Measurements from ENCODE around the gene NDUFB11.
A peak's percentile ranks its signal among the peaks of the same experiment; 100 is the strongest.

The NDUFB11 gene

GRCh38 chrX:47144626-47145394, at the start of gene NDUFB11, which contains the start of gene RBM10:
Gene NDUFB11 (minus strand): TSS chrX:47144702. CDS start chrX:47144679, 23 bp downstream.
Gene RBM10 (plus strand): TSS chrX:47145221. CDS start chrX:47147482, 2,261 bp downstream.
- DNase-seq: peak; percentile 88

- DNase-seq: peak; percentile 96
Observed at GRCh38 chrX:47193475-47194193, 49.1 kb upstream of the NDUFB11 start, which contains the start of gene UBA1. Gene UBA1 (plus strand): TSS chrX:47193829. CDS start chrX:47198803, 4,974 bp downstream.

- no peak for DNase-seq
Observed at GRCh38 chrX:47191806-47192401, 47.4 kb upstream of the NDUFB11 start.

- no peak for DNase-seq
Observed at GRCh38 chrX:47191331-47191730, 46.8 kb upstream of the NDUFB11 start.

GRCh38 chrX:47190445-47191269, 46.2 kb upstream of the NDUFB11 start:
- DNase-seq: peak; percentile 85

DNA sequence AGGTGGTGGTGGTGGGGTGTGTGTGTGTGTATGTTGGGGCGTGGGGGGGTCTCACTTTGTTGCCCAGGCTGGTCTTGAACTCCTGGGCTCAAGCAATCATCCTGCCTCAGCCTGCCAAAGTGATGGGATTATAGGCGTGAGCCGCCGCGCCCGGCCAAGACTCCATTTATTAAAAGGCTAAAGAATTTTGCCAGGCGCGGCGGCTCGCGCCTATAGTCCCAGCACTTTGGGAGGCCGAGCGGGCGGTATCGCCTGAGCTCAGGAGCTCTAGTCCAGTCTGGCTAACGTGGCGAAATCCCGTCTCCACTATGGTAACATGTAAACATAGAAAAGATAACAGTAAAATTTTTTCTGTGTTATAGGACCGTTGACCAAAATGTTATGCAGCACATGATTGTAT, 45.4 kb upstream of the NDUFB11 start:
- no peak for DNase-seq

- DNase-seq: no peak
Observed at GRCh38 chrX:47187106-47187677, 42.7 kb upstream of the NDUFB11 start.

DNA sequence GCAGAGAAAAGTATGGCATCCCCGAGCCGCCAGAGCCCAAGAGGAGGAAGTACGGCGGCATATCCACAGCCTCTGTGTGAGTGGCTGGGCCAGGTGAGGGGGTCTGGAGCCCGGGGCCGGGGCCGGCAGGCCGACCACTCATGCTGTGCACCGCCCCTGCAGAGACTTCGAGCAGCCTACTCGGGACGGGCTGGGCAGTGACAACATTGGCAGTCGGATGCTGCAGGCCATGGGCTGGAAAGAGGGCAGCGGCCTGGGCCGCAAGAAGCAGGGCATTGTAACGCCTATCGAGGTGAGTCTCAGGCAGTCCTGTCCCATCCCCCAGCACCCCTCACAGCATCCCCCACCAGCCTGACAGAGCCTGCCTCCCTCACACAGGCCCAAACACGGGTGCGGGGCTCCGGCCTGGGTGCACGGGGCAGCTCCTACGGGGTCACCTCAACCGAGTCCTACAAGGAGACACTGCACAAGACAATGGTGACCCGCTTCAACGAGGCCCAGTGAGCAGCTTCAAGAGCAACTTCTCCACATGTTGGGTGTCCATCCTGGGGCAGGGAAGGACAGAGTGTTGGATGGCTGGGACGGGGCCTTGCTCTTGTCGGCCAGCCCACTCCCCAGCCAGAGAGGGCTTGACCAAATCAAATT, 41.7 kb upstream of the NDUFB11 start:
- DNase-seq: no peak

DNA sequence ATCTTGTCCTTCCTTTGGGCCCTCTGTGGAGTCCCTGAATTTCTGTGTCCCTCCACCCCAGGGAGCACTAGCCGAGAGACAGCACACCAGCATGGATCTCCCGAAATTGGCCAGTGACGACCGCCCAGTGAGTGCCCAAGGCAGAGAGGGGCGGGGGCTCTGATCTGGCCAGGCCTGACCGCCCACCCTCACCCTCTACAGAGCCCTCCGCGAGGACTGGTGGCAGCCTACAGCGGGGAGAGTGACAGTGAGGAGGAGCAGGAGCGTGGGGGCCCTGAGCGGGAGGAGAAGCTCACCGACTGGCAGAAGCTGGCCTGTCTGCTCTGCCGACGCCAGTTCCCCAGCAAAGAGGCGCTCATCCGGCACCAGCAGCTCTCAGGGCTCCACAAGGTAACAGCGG, 40.7 kb upstream of the NDUFB11 start:
- DNase-seq: no peak

GRCh38 chrX:47184486-47184885, 40.0 kb upstream of the NDUFB11 start:
- no peak for DNase-seq

DNA sequence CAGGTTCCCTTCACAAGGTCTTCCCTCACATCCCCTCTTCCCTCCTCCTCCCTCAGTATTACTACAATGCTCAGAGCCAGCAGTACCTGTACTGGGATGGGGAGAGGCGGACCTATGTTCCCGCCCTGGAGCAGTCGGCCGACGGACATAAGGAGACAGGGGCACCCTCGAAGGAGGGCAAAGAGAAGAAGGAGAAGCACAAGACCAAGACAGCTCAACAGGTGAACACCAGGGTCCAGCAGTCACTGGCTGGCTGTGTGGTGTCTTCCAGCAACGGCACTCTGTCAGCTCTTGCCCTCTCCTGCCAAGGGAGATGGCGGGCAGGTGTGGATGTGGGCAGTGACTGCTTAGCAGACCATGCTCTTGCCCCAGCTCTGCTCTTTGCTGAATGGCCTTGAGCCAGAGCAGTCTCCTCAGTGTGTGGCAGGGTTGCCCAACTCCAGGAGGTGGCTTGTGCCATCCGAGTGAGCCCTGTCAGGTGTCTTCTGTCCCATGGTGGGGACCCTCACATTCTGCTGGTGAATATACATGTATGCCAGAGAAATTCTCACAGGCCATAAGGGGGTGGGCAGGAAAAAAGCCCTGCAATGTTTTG, 37.7 kb upstream of the NDUFB11 start:
- no peak for DNase-seq

DNA sequence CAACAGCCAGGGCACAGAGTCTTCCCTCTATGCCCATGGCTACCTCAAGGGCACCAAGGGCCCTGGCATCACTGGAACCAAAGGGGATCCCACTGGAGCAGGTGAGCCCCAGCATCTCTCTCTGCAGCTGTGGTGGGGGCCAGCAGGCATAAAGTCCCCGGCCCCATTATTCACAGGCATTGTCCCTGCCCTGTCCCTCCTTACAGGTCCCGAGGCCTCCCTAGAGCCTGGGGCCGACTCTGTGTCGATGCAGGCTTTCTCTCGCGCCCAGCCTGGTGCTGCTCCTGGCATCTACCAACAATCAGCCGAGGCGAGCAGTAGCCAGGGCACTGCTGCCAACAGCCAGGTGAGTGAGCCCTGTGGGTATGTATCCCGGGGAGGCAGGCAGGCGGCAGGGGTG, 36.8 kb upstream of the NDUFB11 start:
- no peak for DNase-seq

DNA sequence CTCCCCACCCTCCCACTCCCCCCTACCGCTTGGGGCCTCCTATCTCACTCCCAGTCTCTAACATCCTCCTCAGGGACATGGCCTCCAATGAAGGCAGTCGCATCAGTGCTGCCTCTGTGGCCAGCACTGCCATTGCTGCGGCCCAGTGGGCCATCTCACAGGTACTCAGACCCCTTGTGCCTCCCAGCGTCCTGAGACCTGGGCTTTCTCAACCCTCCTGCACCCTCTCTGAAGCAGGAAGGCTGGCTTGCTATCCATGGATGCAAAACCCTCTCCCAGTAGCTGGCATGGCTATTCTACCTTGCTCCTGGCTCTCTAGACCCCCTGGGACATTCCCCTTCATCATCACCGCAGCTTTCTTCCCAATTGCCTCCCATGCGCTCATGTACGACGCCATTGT, 35.8 kb upstream of the NDUFB11 start:
- DNase-seq: no peak

GRCh38 chrX:47179928-47180255, 35.4 kb upstream of the NDUFB11 start:
- DNase-seq: no peak

DNA sequence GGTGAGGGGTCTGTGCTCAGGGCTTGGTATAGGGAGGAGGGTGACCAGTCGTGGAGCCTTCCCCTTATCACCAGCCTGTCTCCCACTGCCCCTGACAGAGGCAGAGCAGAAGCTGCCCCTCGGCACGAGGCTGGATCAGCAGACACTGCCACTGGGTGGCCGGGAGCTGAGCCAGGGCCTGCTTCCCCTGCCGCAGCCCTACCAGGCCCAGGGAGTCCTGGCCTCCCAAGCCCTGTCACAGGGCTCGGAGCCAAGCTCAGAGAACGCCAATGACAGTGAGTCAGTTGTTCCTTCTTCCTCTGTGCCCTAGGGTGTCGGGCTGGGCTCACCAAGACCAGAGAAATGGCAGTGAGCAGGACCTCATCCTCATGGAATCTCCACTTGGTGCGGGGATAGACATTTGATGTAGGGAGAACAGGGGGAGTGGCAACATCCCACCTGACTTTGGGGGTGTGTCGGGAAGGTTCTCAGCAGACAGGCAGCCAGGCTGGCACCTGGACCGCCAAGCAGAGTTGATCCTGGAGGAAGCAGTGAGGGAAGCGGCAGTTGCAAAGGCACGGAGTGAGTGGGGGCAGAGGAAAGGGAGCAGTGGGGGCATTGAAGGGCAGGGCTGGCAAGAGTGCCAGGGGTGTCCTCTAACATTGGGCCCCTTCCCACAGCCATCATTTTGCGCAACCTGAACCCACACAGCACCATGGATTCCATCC, 34.9 kb upstream of the NDUFB11 start:
- DNase-seq: no peak

DNA sequence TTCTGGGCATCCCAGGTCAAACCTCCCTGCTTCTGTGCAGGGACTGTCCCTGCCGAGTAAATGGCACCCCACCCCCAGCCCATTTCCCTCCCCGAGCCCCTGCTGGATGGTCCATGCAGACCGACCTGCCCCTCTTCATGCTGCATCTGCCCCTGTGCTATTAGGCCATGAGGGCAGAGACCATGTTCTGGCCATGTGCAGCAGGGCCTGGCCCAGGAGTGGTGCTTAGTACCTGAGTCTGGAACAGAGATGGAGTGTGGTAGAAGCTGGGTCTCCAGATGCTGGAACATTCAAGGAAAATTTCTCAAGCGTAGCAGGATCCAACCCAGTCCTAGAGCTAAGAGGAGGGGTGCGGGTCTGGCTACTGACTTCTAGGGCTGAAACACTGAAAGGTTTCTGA, 33.8 kb upstream of the NDUFB11 start:
- DNase-seq: no peak

DNA sequence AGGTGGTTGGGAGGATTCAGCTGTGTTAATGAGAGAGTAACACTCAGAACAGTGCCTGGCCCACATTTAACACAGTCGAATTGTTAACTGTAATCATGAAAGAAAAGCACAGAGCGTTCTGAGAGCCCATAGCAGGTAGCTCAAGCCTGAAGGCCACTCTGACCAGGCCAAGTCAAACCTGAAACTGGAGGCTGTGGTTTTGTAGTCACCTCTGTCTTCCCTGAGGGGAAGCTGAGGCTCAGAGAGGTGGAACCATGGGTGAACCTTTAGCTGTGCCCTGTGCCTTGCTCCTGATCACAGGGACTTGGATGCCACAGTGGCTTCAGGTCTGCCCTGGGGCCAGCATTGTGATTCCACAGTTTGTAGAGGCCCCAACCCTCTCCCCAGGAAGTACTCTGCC, 32.6 kb upstream of the NDUFB11 start:
- no peak for DNase-seq

DNA sequence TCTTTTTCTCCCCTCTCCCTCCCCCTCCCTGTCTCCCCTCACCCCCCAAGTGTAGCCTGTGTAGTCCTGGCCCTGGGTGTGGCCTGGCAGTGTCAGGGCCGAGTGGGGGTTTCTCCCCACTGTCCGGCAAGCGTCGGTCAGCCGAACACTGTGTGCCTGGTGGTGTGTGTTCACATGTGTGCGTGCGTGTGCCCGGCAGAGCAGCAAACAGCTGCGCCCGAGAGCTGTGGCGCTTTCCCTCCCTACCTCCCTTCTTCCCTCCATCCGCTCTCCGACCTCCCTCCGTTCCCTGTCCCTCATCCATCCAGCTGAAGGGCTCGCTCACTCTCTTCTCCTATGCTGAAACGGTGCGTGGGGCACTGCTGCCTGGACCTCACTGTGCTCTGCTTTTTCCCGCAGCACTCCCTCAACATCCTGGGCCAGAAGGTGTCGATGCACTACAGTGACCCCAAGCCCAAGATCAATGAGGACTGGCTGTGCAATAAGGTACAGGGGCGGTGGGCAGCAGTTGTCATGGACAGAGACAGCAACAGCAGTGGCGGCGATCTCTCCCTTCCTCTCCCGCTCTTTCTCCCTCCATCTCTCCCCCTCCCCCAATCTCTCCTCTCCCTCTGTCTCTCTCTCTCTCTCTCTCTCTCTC, 31.7 kb upstream of the NDUFB11 start:
- no peak for DNase-seq

DNA sequence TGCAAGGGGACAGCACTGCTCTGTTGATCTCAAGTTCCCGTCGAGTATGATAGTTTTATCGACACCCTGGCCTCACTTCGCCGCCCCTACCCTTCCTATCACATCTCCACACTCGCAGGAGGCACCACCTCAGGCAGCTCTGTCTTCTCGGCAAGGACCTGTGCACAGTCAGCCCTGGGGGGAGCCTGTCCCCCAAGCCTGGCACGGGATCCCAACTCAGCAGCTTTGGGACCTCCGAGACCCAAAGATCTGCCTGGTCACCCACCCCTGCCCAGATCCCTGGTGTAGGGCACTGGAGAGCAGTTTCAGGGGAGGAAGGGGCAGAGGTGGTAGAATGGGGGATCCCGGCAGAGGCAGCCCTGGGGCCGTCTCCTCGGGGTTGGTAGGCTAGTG, 31.1 kb upstream of the NDUFB11 start:
- no peak for DNase-seq

DNA sequence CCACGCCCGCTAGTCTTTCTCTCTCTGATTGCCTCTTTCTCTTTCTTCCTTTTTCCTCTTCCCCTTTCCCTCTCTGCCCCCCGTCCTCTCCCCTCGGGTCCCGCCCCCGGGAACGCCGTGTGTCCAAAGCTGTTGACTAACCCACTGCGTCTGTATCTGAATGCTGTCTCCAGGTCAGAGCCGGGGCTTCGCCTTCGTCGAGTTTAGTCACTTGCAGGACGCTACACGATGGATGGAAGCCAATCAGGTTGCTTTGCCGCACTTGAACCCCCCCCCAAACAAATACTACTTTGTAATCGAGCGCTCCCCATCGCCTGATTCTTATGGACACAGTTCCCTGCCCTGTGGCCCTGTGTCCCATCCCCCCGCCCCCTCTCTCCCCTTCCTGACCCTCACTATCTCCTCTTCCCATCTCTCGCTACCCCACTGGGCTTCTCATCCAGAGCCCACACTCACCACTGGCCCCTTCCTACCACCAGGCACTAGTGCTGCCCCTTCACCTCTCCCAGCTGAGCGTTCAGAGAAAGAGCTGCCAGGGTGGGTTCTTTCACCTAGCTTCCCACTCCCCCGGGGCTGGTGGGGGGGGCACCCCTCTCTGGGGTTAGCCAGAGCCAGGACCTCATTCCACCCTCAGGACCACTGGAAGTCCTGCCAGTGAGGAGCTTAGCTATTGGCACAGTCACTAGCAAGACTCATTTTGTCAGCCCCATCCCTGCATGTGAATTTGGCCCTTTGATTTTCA, 30.5 kb upstream of the NDUFB11 start:
- DNase-seq: no peak

Data from GDM1 (cell line).